CD4-positive, alpha-beta T cell (primary cell): ENCODE measurements around the gene ACTR3C. TPM values are rescaled to one million over a fixed set of nuclear protein-coding genes. Genes with fewer than 3 reads are reported as not detected.
"Not testable (repeated sequence)": the region's sequence is repeated elsewhere in the genome, so short reads cannot be mapped to it uniquely, and the experiment has no call there.

Experiments used
- ATAC-seq: fragments of 200-7000 bp; cut with Tn5 transposase; one replicate; pipeline ENCODE4 v1.10.0; 2022; ENCODE audit warnings: mild to moderate bottlenecking; ENCODE audit not compliant: poor library complexity
- CTCF ChIA-PET: fragments of 350-600 bp; sonication (Branson Sonifier 250); formaldehyde crosslinking; loops from one replicate; lab custom pipeline; 2021; ENCODE audit warnings: antibody characterized with exemption, inconsistent platforms; lab: Charles Lee
- POLR2A ChIA-PET: fragments of 350-600 bp; sonication (Branson Sonifier 250); formaldehyde crosslinking; loops from one replicate; lab custom pipeline; 2021; ENCODE audit warnings: antibody characterized with exemption, inconsistent platforms; lab: Charles Lee
- DNase-seq, 14 experiments: peaks; one replicate each; pipeline ENCODE4 v3.0.0-alpha.2; 2013 to 2020; ENCODE audit warnings: mixed read lengths in 2 of 14
- H3K27ac ChIP-seq, 2 donors: one replicate each; pipeline versions ENCODE4 v1.5.1 to v1.7.0; 2013; ENCODE audit warnings: low read length in 2 of 2, low read depth in 1 of 2, mild to moderate bottlenecking in 1 of 2
- H3K27me3 ChIP-seq, 2 experiments: 1 replicate in 1 of 2; 2 replicates in 1 of 2; pipeline versions ENCODE4 v1.6.1 to v1.7.0; 2013; ENCODE audit warnings: low read length in 2 of 2, control low read depth in 1 of 2, mild to moderate bottlenecking in 1 of 2, moderate library complexity in 1 of 2; ENCODE audit not compliant: insufficient read depth in 2 of 2, control insufficient read depth in 1 of 2
- H3K36me3 ChIP-seq: one replicate; pipeline ENCODE4 v1.6.1; 2013; ENCODE audit warnings: low read length, control low read depth; ENCODE audit not compliant: insufficient read depth
- H3K4me1 ChIP-seq: one replicate; pipeline ENCODE4 v1.6.1; 2013; ENCODE audit warnings: low read length, control low read depth; ENCODE audit not compliant: insufficient read depth
- H3K4me3 ChIP-seq: one replicate; pipeline ENCODE4 v1.5.1; 2013; ENCODE audit warnings: mild to moderate bottlenecking, low read length, moderate library complexity
- H3K9me3 ChIP-seq, 2 experiments: 1 replicate in 1 of 2; 2 replicates in 1 of 2; pipeline versions ENCODE4 v1.6.1 to v1.7.0; 2013; ENCODE audit warnings: low read length in 2 of 2, mild to moderate bottlenecking in 2 of 2, control low read depth in 1 of 2, moderate library complexity in 1 of 2; ENCODE audit not compliant: control insufficient read depth in 1 of 2, insufficient read depth in 1 of 2
- H3K27ac Mint-ChIP-seq: one replicate; pipeline ENCODE4 v1.8.0; 2020; ENCODE audit warnings: mixed read lengths
- H3K27me3 Mint-ChIP-seq: one replicate; pipeline ENCODE4 v1.8.0; 2021; ENCODE audit warnings: mixed read lengths
- H3K36me3 Mint-ChIP-seq: one replicate; pipeline ENCODE4 v1.8.0; 2021; ENCODE audit warnings: low read depth, mixed read lengths
- H3K4me1 Mint-ChIP-seq: one replicate; pipeline ENCODE4 v1.8.0; 2021; ENCODE audit warnings: low read depth, mixed read lengths
- H3K4me3 Mint-ChIP-seq: one replicate; pipeline ENCODE4 v1.8.0; 2020; ENCODE audit warnings: mild to moderate bottlenecking, mixed read lengths
- H3K9me3 Mint-ChIP-seq: one replicate; pipeline ENCODE4 v1.8.0; 2020; ENCODE audit warnings: mixed read lengths
- intact Hi-C, 2 experiments: fragments of 100-400 bp; cut with DNase I in 1 of 2; cut with micrococcal nuclease in 1 of 2; formaldehyde crosslinking; loops; one replicate each; pipeline versions ENCODE4 v1.15.1 to v1.9.0; 2023 to 2025; cut with DNase I, micrococcal nuclease
- total RNA-seq, 174 experiments: library from RNA in 2 of 174; stranded (reverse) in 2 of 174; gene quantifications; one replicate each; pipeline ENCODE4 v1.2.3 and lab custom pipeline; 2021 to 2026
- TF ChIP-seq, protein P1 (sequence below): fragments of 200-600 bp; IDR thresholded peaks from one replicate; pipeline ENCODE4 v1.8.0; 2022; ENCODE audit warnings: antibody characterized with exemption, mild to moderate bottlenecking

Gene ACTR3C
- total RNA-seq, 2 experiments from 2014 or later = 1.9 to 3.4 TPM

DNA sequence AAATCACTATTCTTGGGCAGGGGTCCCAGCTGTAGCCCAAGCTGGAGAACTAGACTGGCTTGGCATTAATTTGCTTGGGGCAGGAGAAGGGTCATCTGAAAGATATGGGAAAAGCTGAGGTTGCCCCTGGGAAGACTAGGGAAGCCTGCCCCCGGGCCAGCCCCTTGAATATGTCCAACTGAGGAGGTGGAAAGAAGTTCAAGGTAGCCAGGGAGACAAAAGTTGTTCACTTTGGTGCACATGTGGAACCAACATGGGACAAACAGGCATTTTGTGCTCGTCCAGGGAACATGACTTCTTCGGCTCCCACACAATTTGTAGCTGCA lies 1.6 kb downstream of the ACTR3C start:
- TF ChIP-seq, protein P1, sequence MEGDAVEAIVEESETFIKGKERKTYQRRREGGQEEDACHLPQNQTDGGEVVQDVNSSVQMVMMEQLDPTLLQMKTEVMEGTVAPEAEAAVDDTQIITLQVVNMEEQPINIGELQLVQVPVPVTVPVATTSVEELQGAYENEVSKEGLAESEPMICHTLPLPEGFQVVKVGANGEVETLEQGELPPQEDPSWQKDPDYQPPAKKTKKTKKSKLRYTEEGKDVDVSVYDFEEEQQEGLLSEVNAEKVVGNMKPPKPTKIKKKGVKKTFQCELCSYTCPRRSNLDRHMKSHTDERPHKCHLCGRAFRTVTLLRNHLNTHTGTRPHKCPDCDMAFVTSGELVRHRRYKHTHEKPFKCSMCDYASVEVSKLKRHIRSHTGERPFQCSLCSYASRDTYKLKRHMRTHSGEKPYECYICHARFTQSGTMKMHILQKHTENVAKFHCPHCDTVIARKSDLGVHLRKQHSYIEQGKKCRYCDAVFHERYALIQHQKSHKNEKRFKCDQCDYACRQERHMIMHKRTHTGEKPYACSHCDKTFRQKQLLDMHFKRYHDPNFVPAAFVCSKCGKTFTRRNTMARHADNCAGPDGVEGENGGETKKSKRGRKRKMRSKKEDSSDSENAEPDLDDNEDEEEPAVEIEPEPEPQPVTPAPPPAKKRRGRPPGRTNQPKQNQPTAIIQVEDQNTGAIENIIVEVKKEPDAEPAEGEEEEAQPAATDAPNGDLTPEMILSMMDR = no peak
- no peaks in the 10 kb centered on the region for H3K27me3 ChIP-seq
- intact Hi-C loops = loop anchor here in 1 of 2 experiments (5.0 kb wide), 1 partner anchor 46 kb away; the partner anchor contains the start of gene REPIN1
- Mint-ChIP-seq H3K27ac (peak overlapping the region; percentile 92), H3K27me3 (no peaks in the 10 kb centered on the region), H3K4me3 (peak overlapping the region; percentile 96), H3K4me1 (peaks cover 37% of the 10 kb centered on the region), H3K9me3 (no peaks in the 10 kb centered on the region), H3K36me3 (peaks cover 36% of the 10 kb centered on the region)
- peaks cover 42% of the 10 kb centered on the region for H3K4me1 ChIP-seq
- no peak for ATAC-seq
- ChIA-PET CTCF (no interaction called here), POLR2A (no interaction called here)
- peaks cover 8% of the 10 kb centered on the region for H3K36me3 ChIP-seq
- no peaks in the 10 kb centered on the region for H3K9me3 ChIP-seq
- no peak for DNase-seq
- H3K27ac ChIP-seq = no peak overlapping the region
- H3K4me3 ChIP-seq = no peak overlapping the region

DNA sequence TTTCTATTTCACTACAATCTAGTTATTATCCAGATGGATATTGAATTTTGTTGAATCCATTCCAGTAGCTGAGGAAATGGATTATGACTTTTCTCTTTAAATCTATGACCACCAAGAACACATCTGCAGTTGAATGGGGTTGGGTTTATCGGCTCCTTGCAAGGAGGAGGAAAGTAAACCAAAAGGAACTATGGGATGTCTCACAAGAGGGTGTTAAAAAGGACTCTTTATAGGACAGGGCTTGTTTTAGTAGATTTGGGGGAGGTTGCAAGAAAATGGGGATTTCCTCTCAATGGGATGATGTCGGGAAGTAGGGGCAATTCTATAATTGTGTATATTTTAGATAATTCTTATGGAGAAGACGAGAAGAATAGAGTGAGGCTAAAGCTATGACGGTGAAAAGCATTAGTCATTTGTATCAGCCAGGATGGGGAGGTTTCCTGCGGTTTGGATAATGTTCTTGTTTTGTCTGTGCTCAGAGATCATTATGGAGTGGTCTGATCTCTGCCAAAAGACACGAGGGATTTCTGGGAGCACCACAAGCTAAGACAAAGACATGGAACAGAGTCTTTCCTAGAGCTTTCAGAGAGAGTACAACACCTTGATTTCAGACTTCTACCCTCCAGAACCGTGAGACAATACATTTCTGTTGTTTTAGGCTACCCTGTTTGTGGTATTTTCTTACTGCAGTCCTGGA lies 5.4 kb downstream of the ACTR3C start:
- H3K9me3 ChIP-seq = no peaks in the 10 kb centered on the region
- no peak overlapping the region for H3K4me3 ChIP-seq
- CTCF ChIA-PET = no interaction called here
- H3K27ac ChIP-seq = no peak overlapping the region
- TF ChIP-seq, protein P1 = no peak
- H3K4me3 Mint-ChIP-seq = no peak overlapping the region
- H3K27me3 Mint-ChIP-seq = no peaks in the 10 kb centered on the region
- peaks cover 20% of the 10 kb centered on the region for H3K4me1 ChIP-seq
- peaks cover 12% of the 10 kb centered on the region for H3K4me1 Mint-ChIP-seq
- no peaks in the 10 kb centered on the region for H3K9me3 Mint-ChIP-seq
- H3K36me3 Mint-ChIP-seq = peaks cover 10% of the 10 kb centered on the region
- no peak for DNase-seq
- no peak overlapping the region for H3K27ac Mint-ChIP-seq
- intact Hi-C loops = no loop called here
- POLR2A ChIA-PET = no interaction called here
- no peak for ATAC-seq
- H3K36me3 ChIP-seq = no peaks in the 10 kb centered on the region
- no peaks in the 10 kb centered on the region for H3K27me3 ChIP-seq

DNA sequence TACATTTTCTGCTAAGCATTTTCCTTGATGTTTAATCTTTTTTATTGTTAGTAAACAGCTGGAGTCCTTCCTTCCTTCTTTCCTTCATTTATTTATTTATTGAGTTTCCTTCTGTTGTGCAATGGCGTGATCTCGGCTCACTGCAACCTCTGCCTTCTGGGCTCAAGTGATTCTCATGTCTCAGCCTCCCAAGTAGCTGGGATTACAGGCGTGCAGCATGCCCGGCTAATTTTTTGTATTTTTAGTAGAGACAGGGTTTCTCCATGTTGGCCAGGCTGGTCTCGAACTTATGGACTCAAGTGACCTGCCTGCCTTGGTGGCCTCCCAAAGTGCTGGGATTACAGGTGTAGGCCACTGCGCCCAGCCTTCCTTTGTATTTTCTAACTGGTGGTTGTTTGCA lies 6.4 kb downstream of the ACTR3C start:
- H3K9me3 Mint-ChIP-seq, intact Hi-C loops, H3K4me3 ChIP-seq, H3K36me3 ChIP-seq, POLR2A ChIA-PET, H3K27ac ChIP-seq, CTCF ChIA-PET, ATAC-seq, H3K4me3 Mint-ChIP-seq, H3K27me3 Mint-ChIP-seq, H3K4me1 Mint-ChIP-seq, H3K27me3 ChIP-seq, H3K9me3 ChIP-seq, H3K27ac Mint-ChIP-seq, H3K36me3 Mint-ChIP-seq, DNase-seq: not testable (repeated sequence)
- H3K4me1 ChIP-seq = peaks cover 11% of the 10 kb centered on the region
